WI38 (cell line): ENCODE data around the gene HAS3.

Experiments used
- H3K4me3 ChIP-seq: 2 replicates; pipeline ENCODE4 v1.5.1; 2011; ENCODE audit warnings: low read depth, mild to moderate bottlenecking, control low read depth, low read length
- TF ChIP-seq, protein P1 (sequence below): IDR thresholded peaks from 2 replicates; pipeline ENCODE4 v1.5.1; 2012; ENCODE audit warnings: low read depth, mild to moderate bottlenecking, control low read depth, low read length

HAS3 gene

DNA sequence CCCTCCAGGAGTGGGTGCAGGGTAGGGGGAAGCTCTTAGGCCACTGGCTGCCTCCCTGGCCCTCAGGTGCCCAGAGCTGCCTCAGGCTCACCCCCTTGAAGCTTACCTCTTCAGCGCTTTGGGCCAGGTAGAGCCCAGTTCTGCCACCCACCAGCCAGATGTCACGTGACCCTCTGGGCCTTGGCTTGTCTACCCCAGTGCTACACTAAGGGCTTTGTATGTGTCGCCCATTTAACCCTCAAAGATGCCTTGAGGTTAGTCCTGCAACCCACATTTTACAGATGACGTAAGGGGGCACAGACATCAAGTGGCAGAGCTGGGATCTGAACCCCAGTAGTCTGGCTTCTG lies 3.4 kb downstream of the HAS3 start:
- no peak overlapping the region for H3K4me3 ChIP-seq
- TF ChIP-seq, protein P1, sequence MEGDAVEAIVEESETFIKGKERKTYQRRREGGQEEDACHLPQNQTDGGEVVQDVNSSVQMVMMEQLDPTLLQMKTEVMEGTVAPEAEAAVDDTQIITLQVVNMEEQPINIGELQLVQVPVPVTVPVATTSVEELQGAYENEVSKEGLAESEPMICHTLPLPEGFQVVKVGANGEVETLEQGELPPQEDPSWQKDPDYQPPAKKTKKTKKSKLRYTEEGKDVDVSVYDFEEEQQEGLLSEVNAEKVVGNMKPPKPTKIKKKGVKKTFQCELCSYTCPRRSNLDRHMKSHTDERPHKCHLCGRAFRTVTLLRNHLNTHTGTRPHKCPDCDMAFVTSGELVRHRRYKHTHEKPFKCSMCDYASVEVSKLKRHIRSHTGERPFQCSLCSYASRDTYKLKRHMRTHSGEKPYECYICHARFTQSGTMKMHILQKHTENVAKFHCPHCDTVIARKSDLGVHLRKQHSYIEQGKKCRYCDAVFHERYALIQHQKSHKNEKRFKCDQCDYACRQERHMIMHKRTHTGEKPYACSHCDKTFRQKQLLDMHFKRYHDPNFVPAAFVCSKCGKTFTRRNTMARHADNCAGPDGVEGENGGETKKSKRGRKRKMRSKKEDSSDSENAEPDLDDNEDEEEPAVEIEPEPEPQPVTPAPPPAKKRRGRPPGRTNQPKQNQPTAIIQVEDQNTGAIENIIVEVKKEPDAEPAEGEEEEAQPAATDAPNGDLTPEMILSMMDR = no peak

- H3K4me3 ChIP-seq = no peak overlapping the region
- TF ChIP-seq, protein P1 = no peak
These were observed 4.2 kb downstream of the HAS3 start for GRCh38 chr16:69109486-69110270.

- H3K4me3 ChIP-seq = no peak overlapping the region
- TF ChIP-seq, protein P1 = no peak
These were observed 5.0 kb downstream of the HAS3 start for GRCh38 chr16:69110406-69110805.

DNA sequence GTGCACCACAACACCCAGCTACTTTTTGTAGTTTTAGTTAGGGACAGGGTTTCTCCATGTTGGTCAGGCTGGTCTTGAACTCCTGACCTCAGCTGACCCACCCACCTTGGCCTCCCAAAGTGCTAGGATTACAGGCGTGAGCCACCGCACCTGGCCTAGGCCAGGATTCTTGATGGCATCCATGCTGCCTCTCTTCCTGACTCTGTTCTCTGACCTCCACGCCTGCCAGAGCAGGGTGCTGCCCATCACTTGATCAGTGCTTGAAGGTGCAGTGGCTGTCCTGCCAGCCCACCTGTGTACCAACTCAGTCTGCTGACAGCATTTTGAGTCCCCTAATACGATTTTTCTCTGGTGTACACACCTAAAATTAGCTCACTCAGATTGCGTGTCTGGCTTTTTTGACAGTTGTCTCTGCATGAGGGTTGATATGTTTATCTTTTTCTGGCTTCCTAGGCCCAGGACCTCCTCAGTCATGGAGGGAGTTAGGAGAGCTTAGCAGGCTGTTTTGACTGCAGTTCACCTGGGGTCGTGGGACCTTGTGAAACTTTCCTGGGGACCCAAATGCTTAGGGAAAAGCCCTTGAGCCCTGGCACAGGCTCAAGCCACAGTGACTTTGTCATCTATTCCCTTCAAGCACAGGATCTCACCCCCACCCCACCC lies 5.9 kb downstream of the HAS3 start:
- TF ChIP-seq, protein P1 = no peak
- no peak overlapping the region for H3K4me3 ChIP-seq

DNA sequence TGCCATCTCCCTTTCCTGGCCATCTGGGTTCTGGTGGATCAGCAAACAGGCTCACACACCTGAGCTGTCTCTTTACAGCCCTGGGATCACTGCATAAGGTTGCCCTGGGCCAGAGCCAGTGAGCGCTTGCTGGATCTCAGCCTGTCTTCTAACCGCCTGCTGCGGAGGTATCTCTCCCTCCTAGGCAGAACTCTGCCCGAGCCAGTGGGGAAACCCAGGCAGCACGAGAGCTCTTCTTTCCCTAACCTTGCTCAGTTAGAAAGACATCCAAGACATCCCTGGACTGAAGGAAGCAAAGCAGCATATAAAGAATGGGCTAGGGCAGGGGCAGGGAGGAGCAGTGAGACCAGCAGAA lies 6.4 kb downstream of the HAS3 start:
- TF ChIP-seq, protein P1 = no peak

DNA sequence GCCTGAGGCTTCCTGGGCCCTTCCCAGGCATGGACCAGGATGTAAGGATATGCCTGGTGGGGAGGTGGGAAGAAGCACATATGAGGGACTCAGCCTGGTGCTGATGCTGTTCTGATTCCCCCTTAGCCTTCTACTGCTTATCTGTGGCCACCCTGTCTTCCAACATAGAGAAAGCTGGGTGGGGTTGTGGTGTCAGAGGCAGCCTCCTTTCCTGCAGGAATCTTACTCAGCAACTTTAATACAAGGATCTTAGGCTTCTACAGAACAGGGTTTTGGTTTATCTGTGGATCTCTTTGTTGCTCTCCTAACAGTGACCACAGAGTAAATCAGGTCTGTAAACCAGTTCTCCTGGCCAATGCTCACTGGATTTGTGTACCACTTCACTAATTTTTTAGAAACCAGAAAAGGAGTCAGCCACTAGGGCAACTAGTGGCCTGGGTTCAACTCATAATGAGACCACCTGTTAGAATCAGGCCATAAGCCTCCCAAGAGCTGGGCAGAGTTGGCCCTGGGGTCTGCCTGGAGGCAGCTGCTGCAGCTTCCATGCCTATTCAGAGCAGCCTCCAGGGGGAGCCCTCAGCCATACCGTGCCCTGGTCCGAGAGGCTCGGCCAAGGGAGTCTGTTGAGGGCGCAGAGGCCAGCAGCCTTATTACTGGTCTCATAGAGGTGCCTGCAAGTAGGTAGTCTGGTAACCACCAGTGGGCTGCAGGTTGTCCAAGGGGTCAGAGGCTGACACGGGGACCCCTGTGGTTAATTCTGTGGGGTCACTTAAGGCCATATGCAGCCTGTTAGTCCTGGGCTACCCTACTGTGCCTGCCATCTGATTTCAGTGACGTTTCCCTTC lies 7.1 kb downstream of the HAS3 start:
- H3K4me3 ChIP-seq = no peak overlapping the region
- TF ChIP-seq, protein P1 = peak; percentile 82

More for the DNA sequence above, 6.4 kb downstream of the HAS3 start:
- H3K4me3 ChIP-seq = no peak overlapping the region
